ENCODE results near the gene TMC2. TPM values are rescaled to one million over a fixed set of nuclear protein-coding genes. Genes with fewer than 3 reads are reported as not detected.

TMC2 gene
- total RNA-seq, 1 donor from 2014 or later: not detected

GRCh38 chr20:2509468-2509781 is 26.9 kb upstream of the TMC2 start:
- FAIRE-seq (no peak), DNase-seq (ENCODE audit: low read depth) (no peak)
- TF ChIP-seq CTCF (IDR thresholded peaks at IDR 0.05; ENCODE audit: insufficient read depth, low read length, severe bottlenecking): no peak
- no peaks in the 10 kb centered on the region for H3K36me3 ChIP-seq (ENCODE audit: control insufficient read depth, insufficient read depth, low read length)
- H3K27me3 ChIP-seq (ENCODE audit: control insufficient read depth, insufficient read depth, low read length): no peaks in the 10 kb centered on the region
- H3K4me3 ChIP-seq (ENCODE audit: low read depth, low read length): peak overlapping the region; percentile 80

GRCh38 chr20:2509794-2510193 is 26.6 kb upstream of the TMC2 start:
- FAIRE-seq (no peak), DNase-seq (ENCODE audit: low read depth) (no peak)
- TF ChIP-seq CTCF (IDR thresholded peaks at IDR 0.05; ENCODE audit: insufficient read depth, low read length, severe bottlenecking): no peak
- Histone ChIP-seq H3K36me3 (ENCODE audit: control insufficient read depth, insufficient read depth, low read length) (no peaks in the 10 kb centered on the region), H3K27me3 (ENCODE audit: control insufficient read depth, insufficient read depth, low read length) (no peaks in the 10 kb centered on the region), H3K4me3 (ENCODE audit: low read depth, low read length) (no peak overlapping the region)

- H3K27me3 ChIP-seq (ENCODE audit: control insufficient read depth, insufficient read depth, low read length): no peaks in the 10 kb centered on the region
- DNase-seq (ENCODE audit: low read depth) (no peak), FAIRE-seq (no peak)
- no peaks in the 10 kb centered on the region for H3K36me3 ChIP-seq (ENCODE audit: control insufficient read depth, insufficient read depth, low read length)
- no peak for TF ChIP-seq CTCF (IDR thresholded peaks at IDR 0.05; ENCODE audit: insufficient read depth, low read length, severe bottlenecking)
- H3K4me3 ChIP-seq (ENCODE audit: low read depth, low read length): no peak overlapping the region
Measured at GRCh38 chr20:2515203-2515602, 21.2 kb upstream of the TMC2 start.

GRCh38 chr20:2516399-2516798 is 20.0 kb upstream of the TMC2 start:
- H3K36me3 ChIP-seq (ENCODE audit: control insufficient read depth, insufficient read depth, low read length): no peaks in the 10 kb centered on the region
- FAIRE-seq: peak; percentile 90
- H3K27me3 ChIP-seq (ENCODE audit: control insufficient read depth, insufficient read depth, low read length): no peaks in the 10 kb centered on the region
- no peak for DNase-seq (ENCODE audit: low read depth)
- TF ChIP-seq CTCF (IDR thresholded peaks at IDR 0.05; ENCODE audit: insufficient read depth, low read length, severe bottlenecking): no peak
- no peak overlapping the region for H3K4me3 ChIP-seq (ENCODE audit: low read depth, low read length)

GRCh38 chr20:2518096-2518495 is 18.3 kb upstream of the TMC2 start:
- H3K36me3 ChIP-seq (ENCODE audit: control insufficient read depth, insufficient read depth, low read length): no peaks in the 10 kb centered on the region
- FAIRE-seq (no peak), DNase-seq (ENCODE audit: low read depth) (no peak)
- no peaks in the 10 kb centered on the region for H3K27me3 ChIP-seq (ENCODE audit: control insufficient read depth, insufficient read depth, low read length)
- TF ChIP-seq CTCF (IDR thresholded peaks at IDR 0.05; ENCODE audit: insufficient read depth, low read length, severe bottlenecking): no peak
- no peak overlapping the region for H3K4me3 ChIP-seq (ENCODE audit: low read depth, low read length)

GRCh38 chr20:2518558-2518957 is 17.8 kb upstream of the TMC2 start:
- H3K27me3 ChIP-seq (ENCODE audit: control insufficient read depth, insufficient read depth, low read length): no peaks in the 10 kb centered on the region
- H3K36me3 ChIP-seq (ENCODE audit: control insufficient read depth, insufficient read depth, low read length): no peaks in the 10 kb centered on the region
- H3K4me3 ChIP-seq (ENCODE audit: low read depth, low read length): no peak overlapping the region
- DNase-seq (ENCODE audit: low read depth): no peak
- FAIRE-seq: peak; percentile 70
- TF ChIP-seq CTCF (IDR thresholded peaks at IDR 0.05; ENCODE audit: insufficient read depth, low read length, severe bottlenecking): no peak

Measured in bronchial epithelial cell (primary cell).